Hepatocyte (in vitro differentiated cells): ENCODE data around the gene DNAJB11. TPM values are rescaled to one million over a fixed set of nuclear protein-coding genes. Genes with fewer than 3 reads are reported as not detected.
A peak's percentile ranks its signal among the peaks of the same experiment; 100 is the strongest.

Source experiments
- DNase-seq: peaks from one replicate; pipeline ENCODE4 v3.0.0-alpha.2; 2016; ENCODE audit warnings: low spot score
- H2AFZ ChIP-seq: fragments of 200-600 bp; sonication (generic); 2 replicates; pipeline ENCODE4 v1.6.0; 2016; ENCODE audit warnings: antibody characterized with exemption, mild to moderate bottlenecking
- H3K27ac ChIP-seq: fragments of 200-600 bp; sonication (generic); 2 replicates; pipeline ENCODE4 v1.5.1; 2016; ENCODE audit warnings: mild to moderate bottlenecking
- H3K27me3 ChIP-seq: fragments of 200-600 bp; sonication (generic); 2 replicates; pipeline ENCODE4 v1.6.1; 2016
- H3K36me3 ChIP-seq: fragments of 200-600 bp; sonication (generic); replicated peaks from 2 replicates; pipeline ENCODE4 v1.5.1; 2016; ENCODE audit warnings: low read depth; ENCODE audit not compliant: insufficient read depth
- H3K4me1 ChIP-seq: fragments of 200-600 bp; sonication (generic); 2 replicates; pipeline ENCODE4 v1.5.1; 2016; ENCODE audit warnings: mild to moderate bottlenecking, moderate library complexity; ENCODE audit not compliant: insufficient read depth
- H3K4me2 ChIP-seq: fragments of 200-600 bp; sonication (generic); 2 replicates; pipeline ENCODE4 v1.6.0; 2016
- H3K4me3 ChIP-seq: fragments of 200-600 bp; sonication (generic); 2 replicates; pipeline ENCODE4 v1.5.1; 2016; ENCODE audit warnings: mild to moderate bottlenecking
- H3K79me2 ChIP-seq: fragments of 200-600 bp; sonication (generic); 2 replicates; pipeline ENCODE4 v1.6.0; 2017; ENCODE audit warnings: mild to moderate bottlenecking
- H3K9me2 ChIP-seq: fragments of 200-600 bp; sonication (generic); replicated peaks from 2 replicates; pipeline ENCODE4 v1.6.0; 2017; ENCODE audit warnings: mild to moderate bottlenecking; ENCODE audit not compliant: insufficient read depth
- H3K9me3 ChIP-seq: fragments of 200-600 bp; sonication (generic); 2 replicates; pipeline ENCODE4 v1.5.1; 2016; ENCODE audit warnings: low read depth, mild to moderate bottlenecking
- H4K20me1 ChIP-seq: fragments of 200-600 bp; sonication (generic); 2 replicates; pipeline ENCODE4 v1.6.0; 2016; ENCODE audit warnings: mild to moderate bottlenecking; ENCODE audit not compliant: insufficient read depth, poor library complexity, severe bottlenecking
- CTCF ChIP-seq: fragments of 200-600 bp; sonication (generic); IDR thresholded peaks from 2 replicates; pipeline ENCODE4 v1.5.1; 2016; ENCODE audit warnings: antibody characterized with exemption, mild to moderate bottlenecking; ENCODE audit not compliant: poor library complexity
- EZH2 ChIP-seq: fragments of 200-600 bp; sonication (generic); IDR thresholded peaks from 2 replicates; pipeline ENCODE4 v1.6.1; 2016; ENCODE audit warnings: antibody characterized with exemption, mild to moderate bottlenecking, borderline replicate concordance
- EZH2phosphoT487 ChIP-seq: fragments of 200-600 bp; sonication (generic); IDR thresholded peaks from one replicate; pipeline ENCODE4 v1.6.1; 2018; ENCODE audit warnings: antibody characterized with exemption, mild to moderate bottlenecking, low read depth, moderate library complexity; ENCODE audit not compliant: unreplicated experiment, severe bottlenecking
- WGBS: methylation state at CpG from one replicate; pipeline ENCODE4 v1.1.6; 2016; ENCODE audit warnings: low lambda C conversion rate; ENCODE audit errors: missing lambda C conversion rate; 5-methylcytosine and 5-hydroxymethylcytosine counted together
- polyA plus RNA-seq: library from polyadenylated mRNA; unstranded; fragments of >200 nt; fragmentation: Nextera tagmentation; extraction: Ambion mirVana; gene quantifications from 2 replicates; pipeline ENCODE4 v1.2.1, GENCODE V29; 2016
- total RNA-seq: library from RNA; depleted of rRNA; stranded (reverse); fragments of >200 nt; gene quantifications from 2 replicates; pipeline ENCODE4 v1.2.3, GENCODE V29; 2014

The DNAJB11 gene
- total and polyA plus RNA-seq, 2 experiments from 2014 or later, result 103 to 148 TPM

DNA sequence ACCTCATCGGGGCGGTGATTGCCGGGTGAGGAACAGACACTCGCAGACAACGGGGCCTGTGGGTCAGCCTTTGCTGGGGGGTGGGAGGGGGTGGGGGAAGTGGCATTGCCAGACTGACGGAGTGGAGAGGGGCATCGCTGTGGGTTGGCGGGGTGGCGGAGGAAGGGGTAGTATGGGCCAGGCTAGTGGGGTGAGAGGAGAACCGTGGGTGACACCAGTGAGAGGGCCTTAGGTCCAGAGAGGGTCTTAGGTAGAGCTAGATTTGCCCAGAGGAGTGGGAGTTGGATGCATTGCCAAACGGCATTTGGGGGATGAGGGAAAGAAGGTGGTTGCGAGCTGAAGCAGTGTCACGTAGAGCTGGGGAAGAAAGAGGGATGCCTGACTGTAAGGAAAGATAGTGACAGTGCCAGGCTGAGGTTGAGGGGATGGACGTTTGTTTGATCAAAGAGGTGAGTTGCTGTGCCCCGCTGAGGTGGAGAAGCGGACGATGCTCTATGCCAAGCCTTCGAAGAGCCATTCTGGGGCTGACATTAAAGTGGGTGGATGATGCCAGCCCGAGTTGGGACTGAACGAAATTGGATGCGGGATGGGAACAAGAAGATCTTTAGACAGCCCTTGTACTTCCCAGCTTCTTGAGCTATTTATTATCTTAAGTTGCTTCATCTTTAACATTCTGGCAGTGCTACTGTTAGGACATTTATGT lies 572 bp downstream of the DNAJB11 start:
- TF ChIP-seq CTCF, result no peak
- TF ChIP-seq EZH2phosphoT487, result no peak
- TF ChIP-seq EZH2, result no peak
- DNase-seq, result peak; percentile 9

GRCh38 chr3:186571644-186572013 lies 1.1 kb downstream of the DNAJB11 start:
- peaks cover 13% of the 10 kb centered on the region for H3K4me1 ChIP-seq
- H3K79me2 ChIP-seq, result peaks cover 28% of the 10 kb centered on the region
- no peak for TF ChIP-seq CTCF
- no peak for TF ChIP-seq EZH2phosphoT487
- no peak for TF ChIP-seq EZH2

More for the DNA sequence above, 572 bp downstream of the DNAJB11 start:
- no peaks in the 10 kb centered on the region for H3K27me3 ChIP-seq
- H3K79me2 ChIP-seq, result peaks cover 30% of the 10 kb centered on the region
- peak overlapping the region; percentile 79 for H3K27ac ChIP-seq
- WGBS, result 16% methylated on average over 20 of the region's 21 CpGs
- peaks cover 13% of the 10 kb centered on the region for H3K4me1 ChIP-seq
- H4K20me1 ChIP-seq, result no peaks in the 10 kb centered on the region
- peak overlapping the region; percentile 50 for H3K4me3 ChIP-seq
- no peaks in the 10 kb centered on the region for H3K9me3 ChIP-seq
- H3K4me2 ChIP-seq, result peak overlapping the region; percentile 84
- no peaks in the 10 kb centered on the region for H3K36me3 ChIP-seq
- H3K9me2 ChIP-seq, result no peaks in the 10 kb centered on the region
- H2AFZ ChIP-seq, result peak overlapping the region; percentile 27

GRCh38 chr3:186577521-186577920 lies 7.0 kb downstream of the DNAJB11 start:
- no peaks in the 10 kb centered on the region for H3K27me3 ChIP-seq
- WGBS, result 99% methylated on average over 2 of the region's 2 CpGs
- DNase-seq, result no peak
- no peak overlapping the region for H3K27ac ChIP-seq
- TF ChIP-seq EZH2phosphoT487 (no peak), CTCF (no peak), EZH2 (no peak)
- peaks cover 10% of the 10 kb centered on the region for H3K79me2 ChIP-seq
- H3K4me3 ChIP-seq, result no peak overlapping the region
- H2AFZ ChIP-seq, result no peak overlapping the region
- H3K9me3 ChIP-seq, result no peaks in the 10 kb centered on the region
- H3K9me2 ChIP-seq, result no peaks in the 10 kb centered on the region
- H3K36me3 ChIP-seq, result peaks cover 4% of the 10 kb centered on the region
- no peaks in the 10 kb centered on the region for H3K4me1 ChIP-seq
- H3K4me2 ChIP-seq, result no peak overlapping the region
- H4K20me1 ChIP-seq, result no peaks in the 10 kb centered on the region

More at GRCh38 chr3:186571644-186572013, 1.1 kb downstream of the DNAJB11 start:
- Histone ChIP-seq H3K4me3 (peak overlapping the region; percentile 50), H3K9me2 (no peaks in the 10 kb centered on the region), H3K27ac (no peak overlapping the region), H3K9me3 (no peaks in the 10 kb centered on the region), H2AFZ (no peak overlapping the region), H3K4me2 (peak overlapping the region; percentile 84), H4K20me1 (no peaks in the 10 kb centered on the region), H3K27me3 (no peaks in the 10 kb centered on the region), H3K36me3 (no peaks in the 10 kb centered on the region)
- WGBS, result 78% methylated on average over 2 of the region's 2 CpGs
- DNase-seq, result no peak
